ENCODE data around the gene ANKRD53.

GRCh38 chr2:70961648-70961994, 16.8 kb upstream of the ANKRD53 start:
- no peak for TF ChIP-seq CTCF (IDR thresholded peaks at IDR 0.05)
- no peak for TF ChIP-seq POLR2A (IDR thresholded peaks at IDR 0.05)

All from uterus (tissue), 2 donors.